ENCODE results near the gene TMEM26. TPM values are rescaled to one million over a fixed set of nuclear protein-coding genes. Genes with fewer than 3 reads are reported as not detected.

Gene TMEM26
- total and polyA plus RNA-seq, 2 of the 8 experiments (the other 6 are each of a cell fraction or from before 2014, with no cell fraction given): 1.6 to 2.8 TPM

- TF ChIP-seq, protein P1, sequence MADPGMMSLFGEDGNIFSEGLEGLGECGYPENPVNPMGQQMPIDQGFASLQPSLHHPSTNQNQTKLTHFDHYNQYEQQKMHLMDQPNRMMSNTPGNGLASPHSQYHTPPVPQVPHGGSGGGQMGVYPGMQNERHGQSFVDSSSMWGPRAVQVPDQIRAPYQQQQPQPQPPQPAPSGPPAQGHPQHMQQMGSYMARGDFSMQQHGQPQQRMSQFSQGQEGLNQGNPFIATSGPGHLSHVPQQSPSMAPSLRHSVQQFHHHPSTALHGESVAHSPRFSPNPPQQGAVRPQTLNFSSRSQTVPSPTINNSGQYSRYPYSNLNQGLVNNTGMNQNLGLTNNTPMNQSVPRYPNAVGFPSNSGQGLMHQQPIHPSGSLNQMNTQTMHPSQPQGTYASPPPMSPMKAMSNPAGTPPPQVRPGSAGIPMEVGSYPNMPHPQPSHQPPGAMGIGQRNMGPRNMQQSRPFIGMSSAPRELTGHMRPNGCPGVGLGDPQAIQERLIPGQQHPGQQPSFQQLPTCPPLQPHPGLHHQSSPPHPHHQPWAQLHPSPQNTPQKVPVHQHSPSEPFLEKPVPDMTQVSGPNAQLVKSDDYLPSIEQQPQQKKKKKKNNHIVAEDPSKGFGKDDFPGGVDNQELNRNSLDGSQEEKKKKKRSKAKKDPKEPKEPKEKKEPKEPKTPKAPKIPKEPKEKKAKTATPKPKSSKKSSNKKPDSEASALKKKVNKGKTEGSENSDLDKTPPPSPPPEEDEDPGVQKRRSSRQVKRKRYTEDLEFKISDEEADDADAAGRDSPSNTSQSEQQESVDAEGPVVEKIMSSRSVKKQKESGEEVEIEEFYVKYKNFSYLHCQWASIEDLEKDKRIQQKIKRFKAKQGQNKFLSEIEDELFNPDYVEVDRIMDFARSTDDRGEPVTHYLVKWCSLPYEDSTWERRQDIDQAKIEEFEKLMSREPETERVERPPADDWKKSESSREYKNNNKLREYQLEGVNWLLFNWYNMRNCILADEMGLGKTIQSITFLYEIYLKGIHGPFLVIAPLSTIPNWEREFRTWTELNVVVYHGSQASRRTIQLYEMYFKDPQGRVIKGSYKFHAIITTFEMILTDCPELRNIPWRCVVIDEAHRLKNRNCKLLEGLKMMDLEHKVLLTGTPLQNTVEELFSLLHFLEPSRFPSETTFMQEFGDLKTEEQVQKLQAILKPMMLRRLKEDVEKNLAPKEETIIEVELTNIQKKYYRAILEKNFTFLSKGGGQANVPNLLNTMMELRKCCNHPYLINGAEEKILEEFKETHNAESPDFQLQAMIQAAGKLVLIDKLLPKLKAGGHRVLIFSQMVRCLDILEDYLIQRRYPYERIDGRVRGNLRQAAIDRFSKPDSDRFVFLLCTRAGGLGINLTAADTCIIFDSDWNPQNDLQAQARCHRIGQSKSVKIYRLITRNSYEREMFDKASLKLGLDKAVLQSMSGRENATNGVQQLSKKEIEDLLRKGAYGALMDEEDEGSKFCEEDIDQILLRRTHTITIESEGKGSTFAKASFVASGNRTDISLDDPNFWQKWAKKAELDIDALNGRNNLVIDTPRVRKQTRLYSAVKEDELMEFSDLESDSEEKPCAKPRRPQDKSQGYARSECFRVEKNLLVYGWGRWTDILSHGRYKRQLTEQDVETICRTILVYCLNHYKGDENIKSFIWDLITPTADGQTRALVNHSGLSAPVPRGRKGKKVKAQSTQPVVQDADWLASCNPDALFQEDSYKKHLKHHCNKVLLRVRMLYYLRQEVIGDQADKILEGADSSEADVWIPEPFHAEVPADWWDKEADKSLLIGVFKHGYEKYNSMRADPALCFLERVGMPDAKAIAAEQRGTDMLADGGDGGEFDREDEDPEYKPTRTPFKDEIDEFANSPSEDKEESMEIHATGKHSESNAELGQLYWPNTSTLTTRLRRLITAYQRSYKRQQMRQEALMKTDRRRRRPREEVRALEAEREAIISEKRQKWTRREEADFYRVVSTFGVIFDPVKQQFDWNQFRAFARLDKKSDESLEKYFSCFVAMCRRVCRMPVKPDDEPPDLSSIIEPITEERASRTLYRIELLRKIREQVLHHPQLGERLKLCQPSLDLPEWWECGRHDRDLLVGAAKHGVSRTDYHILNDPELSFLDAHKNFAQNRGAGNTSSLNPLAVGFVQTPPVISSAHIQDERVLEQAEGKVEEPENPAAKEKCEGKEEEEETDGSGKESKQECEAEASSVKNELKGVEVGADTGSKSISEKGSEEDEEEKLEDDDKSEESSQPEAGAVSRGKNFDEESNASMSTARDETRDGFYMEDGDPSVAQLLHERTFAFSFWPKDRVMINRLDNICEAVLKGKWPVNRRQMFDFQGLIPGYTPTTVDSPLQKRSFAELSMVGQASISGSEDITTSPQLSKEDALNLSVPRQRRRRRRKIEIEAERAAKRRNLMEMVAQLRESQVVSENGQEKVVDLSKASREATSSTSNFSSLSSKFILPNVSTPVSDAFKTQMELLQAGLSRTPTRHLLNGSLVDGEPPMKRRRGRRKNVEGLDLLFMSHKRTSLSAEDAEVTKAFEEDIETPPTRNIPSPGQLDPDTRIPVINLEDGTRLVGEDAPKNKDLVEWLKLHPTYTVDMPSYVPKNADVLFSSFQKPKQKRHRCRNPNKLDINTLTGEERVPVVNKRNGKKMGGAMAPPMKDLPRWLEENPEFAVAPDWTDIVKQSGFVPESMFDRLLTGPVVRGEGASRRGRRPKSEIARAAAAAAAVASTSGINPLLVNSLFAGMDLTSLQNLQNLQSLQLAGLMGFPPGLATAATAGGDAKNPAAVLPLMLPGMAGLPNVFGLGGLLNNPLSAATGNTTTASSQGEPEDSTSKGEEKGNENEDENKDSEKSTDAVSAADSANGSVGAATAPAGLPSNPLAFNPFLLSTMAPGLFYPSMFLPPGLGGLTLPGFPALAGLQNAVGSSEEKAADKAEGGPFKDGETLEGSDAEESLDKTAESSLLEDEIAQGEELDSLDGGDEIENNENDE (IDR thresholded peaks at IDR 0.05; ENCODE audit: insufficient replicate concordance, low read length): no peak
- TF ChIP-seq ZNF274 (IDR thresholded peaks at IDR 0.05; ENCODE audit: borderline replicate concordance, extremely low read depth, low read length): no peak
- TF ChIP-seq RXRA (IDR thresholded peaks at IDR 0.05; ENCODE audit: insufficient read depth, low read depth, low read length): no peak
- no peak for TF ChIP-seq EP300 (IDR thresholded peaks at IDR 0.05; ENCODE audit: borderline replicate concordance in 1 of 2, low read depth in 2 of 2, low read length in 2 of 2)
- no peak for TF ChIP-seq HDAC6 (IDR thresholded peaks at IDR 0.05; ENCODE audit: low read depth, low read length)
- no peak for TF ChIP-seq ASH2L (IDR thresholded peaks at IDR 0.05; ENCODE audit: low read length)
- TF ChIP-seq SAP30 (IDR thresholded peaks at IDR 0.05; ENCODE audit: insufficient read depth, insufficient replicate concordance, low read length): no peak
- TF ChIP-seq, protein P2, sequence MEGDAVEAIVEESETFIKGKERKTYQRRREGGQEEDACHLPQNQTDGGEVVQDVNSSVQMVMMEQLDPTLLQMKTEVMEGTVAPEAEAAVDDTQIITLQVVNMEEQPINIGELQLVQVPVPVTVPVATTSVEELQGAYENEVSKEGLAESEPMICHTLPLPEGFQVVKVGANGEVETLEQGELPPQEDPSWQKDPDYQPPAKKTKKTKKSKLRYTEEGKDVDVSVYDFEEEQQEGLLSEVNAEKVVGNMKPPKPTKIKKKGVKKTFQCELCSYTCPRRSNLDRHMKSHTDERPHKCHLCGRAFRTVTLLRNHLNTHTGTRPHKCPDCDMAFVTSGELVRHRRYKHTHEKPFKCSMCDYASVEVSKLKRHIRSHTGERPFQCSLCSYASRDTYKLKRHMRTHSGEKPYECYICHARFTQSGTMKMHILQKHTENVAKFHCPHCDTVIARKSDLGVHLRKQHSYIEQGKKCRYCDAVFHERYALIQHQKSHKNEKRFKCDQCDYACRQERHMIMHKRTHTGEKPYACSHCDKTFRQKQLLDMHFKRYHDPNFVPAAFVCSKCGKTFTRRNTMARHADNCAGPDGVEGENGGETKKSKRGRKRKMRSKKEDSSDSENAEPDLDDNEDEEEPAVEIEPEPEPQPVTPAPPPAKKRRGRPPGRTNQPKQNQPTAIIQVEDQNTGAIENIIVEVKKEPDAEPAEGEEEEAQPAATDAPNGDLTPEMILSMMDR (IDR thresholded peaks at IDR 0.05; ENCODE audit: control extremely low read depth in 1 of 3, insufficient read depth in 1 of 3, low read depth in 1 of 3, low read length in 3 of 3): no peak
Measured at GRCh38 chr10:61399406-61399805, 53.8 kb downstream of the TMEM26 start (continued).
